Measurements from ENCODE around the gene NFATC1.

Gene NFATC1

DNA sequence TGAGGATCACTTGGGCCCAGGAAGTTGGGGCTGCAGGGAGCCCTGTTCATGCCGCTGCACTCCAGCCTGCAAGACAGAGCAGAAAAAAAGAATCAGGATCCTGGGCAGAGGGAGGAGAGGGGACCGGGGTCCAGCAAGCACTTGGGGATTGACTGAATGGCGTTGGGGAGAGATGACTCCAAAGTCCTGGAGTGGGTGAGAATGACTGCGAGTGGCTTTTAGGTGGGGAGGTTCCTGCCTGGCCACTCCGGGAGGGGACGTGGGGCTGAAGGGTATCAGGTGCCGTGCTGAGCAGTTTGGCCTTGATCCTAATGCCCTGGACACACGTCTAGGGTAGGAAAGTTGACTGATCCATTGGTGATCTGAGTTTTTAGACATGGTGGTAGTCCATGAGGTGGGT, 3.5 kb upstream of the NFATC1 start:
- CTCF ChIA-PET, result interaction anchor here (1.5 to 5.4 kb wide), 5 partner anchors 9 to 254 kb away, joined by 3 to 70 read pairs (median 21); no protein-coding TSS in a partner anchor
- TF ChIP-seq CTCF (IDR thresholded peaks at IDR 0.05; ENCODE audit: insufficient read depth, low read length, missing control alignments), result no peak
- POLR2A ChIA-PET, result no interaction called here
- no peak overlapping the region for H3K4me3 ChIP-seq (ENCODE audit: low read depth, low read length)
- no peak for DNase-seq (ENCODE audit: low read depth, low spot score)

DNA sequence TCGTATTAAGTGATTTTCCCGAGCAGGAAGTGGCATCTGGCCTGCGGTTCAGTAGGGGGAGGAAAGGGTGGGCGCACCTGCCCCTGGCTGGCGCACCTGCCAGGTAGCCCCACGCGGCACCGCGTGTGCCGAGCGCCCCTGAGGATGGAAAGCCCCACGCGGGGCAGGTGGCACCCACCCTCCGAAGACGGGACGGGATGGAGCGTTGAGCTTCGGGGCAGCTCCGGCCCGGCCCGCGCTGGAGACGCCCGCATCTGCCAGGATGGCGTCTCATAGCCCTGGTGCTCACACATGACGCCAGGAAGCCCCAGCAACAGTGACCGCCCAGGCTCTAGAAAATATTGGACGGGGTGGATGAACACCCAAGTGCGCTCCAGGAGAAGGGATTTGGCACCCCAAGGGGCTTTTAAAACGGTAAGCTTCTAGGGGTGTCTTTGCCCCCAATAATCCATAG, 2.5 kb upstream of the NFATC1 start:
- no peak for DNase-seq (ENCODE audit: low read depth, low spot score)
- peak overlapping the region; percentile 49 for H3K4me3 ChIP-seq (ENCODE audit: low read depth, low read length)
- TF ChIP-seq CTCF (IDR thresholded peaks at IDR 0.05; ENCODE audit: insufficient read depth, low read length, missing control alignments), result no peak
- CTCF ChIA-PET, result interaction anchor here (0.7 to 2.7 kb wide), 6 partner anchors 8 to 253 kb away, joined by 3 to 32 read pairs (median 4); no protein-coding TSS in a partner anchor
- POLR2A ChIA-PET, result interaction anchor here (0.9 kb wide), 1 partner anchor 285 kb away, joined by 6 read pairs; no protein-coding TSS in a partner anchor

GRCh38 chr18:79393635-79394533, 1.8 kb upstream of the NFATC1 start:
- no peak for TF ChIP-seq CTCF (IDR thresholded peaks at IDR 0.05; ENCODE audit: insufficient read depth, low read length, missing control alignments)
- peak overlapping the region; percentile 49 for H3K4me3 ChIP-seq (ENCODE audit: low read depth, low read length)
- CTCF ChIA-PET, result interaction anchor here (0.7 to 2.7 kb wide), 5 partner anchors 9 to 252 kb away, joined by 3 to 32 read pairs (median 4); no protein-coding TSS in a partner anchor
- POLR2A ChIA-PET, result interaction anchor here (0.9 kb wide), 1 partner anchor 285 kb away, joined by 6 read pairs; no protein-coding TSS in a partner anchor
- no peak for DNase-seq (ENCODE audit: low read depth, low spot score)

GRCh38 chr18:79394534-79395307, 1.0 kb upstream of the NFATC1 start:
- ChIA-PET POLR2A (no interaction called here), CTCF (interaction anchor here (2.7 kb wide), 1 partner anchor 15 kb away, joined by 32 read pairs; no protein-coding TSS in a partner anchor)
- DNase-seq (ENCODE audit: low read depth, low spot score), result no peak
- H3K4me3 ChIP-seq (ENCODE audit: low read depth, low read length), result peak overlapping the region; percentile 8; the same call in 1 of the 2 replicates
- no peak for TF ChIP-seq CTCF (IDR thresholded peaks at IDR 0.05; ENCODE audit: insufficient read depth, low read length, missing control alignments)

DNA sequence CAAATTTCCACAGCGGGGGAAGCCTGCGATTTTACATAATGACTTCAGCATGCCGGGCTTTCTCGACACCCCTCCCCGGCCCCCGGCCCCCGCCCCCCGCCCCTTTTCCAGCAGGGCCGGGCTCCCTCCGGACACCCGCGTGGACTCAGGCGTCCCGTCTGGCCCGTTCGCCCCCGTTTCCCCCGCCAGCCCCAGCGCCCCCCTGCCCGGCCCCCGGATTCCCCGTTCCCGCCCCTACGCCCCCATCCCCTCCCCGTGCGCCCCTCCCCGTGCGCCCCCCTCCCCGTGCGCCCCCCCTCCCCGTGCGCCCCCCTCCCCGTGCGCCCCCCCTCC, 456 bp upstream of the NFATC1 start:
- POLR2A ChIA-PET, result no interaction called here
- no peak overlapping the region for H3K4me3 ChIP-seq (ENCODE audit: low read depth, low read length)
- DNase-seq (ENCODE audit: low read depth, low spot score), result no peak
- CTCF ChIA-PET, result interaction anchor here (3.2 kb wide), 1 partner anchor 135 kb away, joined by 14 read pairs; no protein-coding TSS in a partner anchor
- no peak for TF ChIP-seq CTCF (IDR thresholded peaks at IDR 0.05; ENCODE audit: insufficient read depth, low read length, missing control alignments)

Data from AG04449 (cell line).